NCI-H524 (cell line): Measurements from ENCODE around the gene GPR162.
"Not testable (repeated sequence)": the region's sequence is repeated elsewhere in the genome, so short reads cannot be mapped to it uniquely, and the experiment has no call there.

Source experiments
- DNase-seq, 2 experiments: peaks; one replicate each; lab custom pipeline; 2025; lab: John Stamatoyannopoulos, UW

The GPR162 gene

DNA sequence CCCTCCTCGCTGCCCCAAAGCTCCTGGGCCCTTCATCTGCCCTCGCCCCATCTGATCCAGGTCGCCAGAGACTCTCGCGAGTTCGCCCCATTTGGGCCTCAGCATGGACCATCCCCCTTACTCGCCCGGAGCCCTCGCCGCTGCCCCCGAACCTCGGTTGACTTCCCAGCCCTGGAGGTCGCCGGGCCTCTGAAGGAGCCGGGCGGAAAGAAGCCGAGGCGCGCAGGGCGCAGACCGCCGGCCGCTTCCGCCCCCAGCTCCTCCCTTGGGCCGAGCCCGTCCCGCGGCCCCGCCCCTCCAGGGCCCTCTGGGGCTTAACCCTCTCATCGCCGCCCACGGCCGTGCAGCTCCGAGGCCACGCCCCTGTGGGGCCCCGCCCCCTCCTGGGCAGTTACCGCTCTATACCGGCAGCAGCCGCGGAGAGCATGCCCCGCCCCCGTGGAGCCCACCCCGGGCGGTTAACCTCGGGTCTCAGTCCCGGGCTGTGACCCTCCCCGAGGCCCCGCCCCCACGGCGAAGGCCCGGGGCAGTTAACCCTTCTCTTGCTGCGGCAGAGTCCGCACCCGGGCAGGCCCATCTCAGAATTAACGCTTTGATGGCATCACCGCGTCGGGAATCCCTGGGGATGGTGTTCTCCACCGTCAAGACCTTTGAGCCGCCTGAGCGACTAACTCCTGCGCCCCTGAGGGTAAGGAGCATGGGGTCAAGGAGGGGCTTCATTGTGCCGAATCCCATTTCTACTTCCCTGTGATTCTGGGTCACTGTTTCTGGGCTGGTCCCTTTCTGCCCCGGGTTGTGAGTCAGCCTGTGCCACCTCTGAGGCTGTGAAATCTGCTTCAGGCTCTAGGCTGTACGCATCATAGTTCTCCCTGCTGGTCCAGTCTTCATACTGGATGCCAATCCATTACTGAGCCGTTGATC is 51.7 kb downstream of the GPR162 start, which contains the start of gene SPSB2:
SPSB2 (minus strand) TSS at position 210 of the 921 bp plus-strand sequence. CDS start 402 bp downstream, outside the sequence.
- peak; percentile 78 to 91 for DNase-seq

DNA sequence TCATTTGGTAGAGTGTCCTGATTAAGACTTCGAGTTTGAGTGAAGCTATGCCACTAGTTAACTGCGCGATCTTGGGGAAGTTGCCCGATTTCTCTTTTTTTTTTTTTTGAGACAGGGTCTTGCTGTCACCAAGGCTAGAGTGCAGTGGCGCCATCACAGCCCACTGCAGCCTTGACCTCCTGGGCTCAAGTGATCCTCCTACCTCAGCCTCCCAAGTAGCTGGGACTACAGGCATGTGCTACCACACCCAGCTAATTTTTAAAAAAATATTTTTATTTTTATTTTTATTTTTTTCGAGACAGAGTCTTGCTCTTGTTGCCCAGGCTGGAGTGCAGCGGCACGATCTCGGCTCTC is 52.4 kb downstream of the GPR162 start:
- DNase-seq: not testable (repeated sequence)
